Muscle layer of duodenum (tissue), 2 donors: Measurements from ENCODE around the gene ENO2.

ENCODE experiments used
- H3K27ac ChIP-seq: one replicate; pipeline ENCODE4 v1.7.0; 2013; ENCODE audit warnings: mild to moderate bottlenecking, low read length
- H3K27me3 ChIP-seq: one replicate; pipeline ENCODE4 v1.7.0; 2013; ENCODE audit warnings: low read depth, mild to moderate bottlenecking, control low read depth, low read length
- H3K36me3 ChIP-seq, 2 donors: one replicate each; pipeline ENCODE4 v1.7.0; 2013; ENCODE audit warnings: low read length in 2 of 2, control low read depth in 1 of 2, mild to moderate bottlenecking in 1 of 2; ENCODE audit not compliant: insufficient read depth in 2 of 2, control insufficient read depth in 1 of 2
- H3K4me1 ChIP-seq, 2 donors: one replicate each; pipeline ENCODE4 v1.7.0; 2013; ENCODE audit warnings: low read length in 2 of 2, mild to moderate bottlenecking in 2 of 2, control low read depth in 1 of 2, moderate library complexity in 1 of 2; ENCODE audit not compliant: insufficient read depth in 2 of 2, control insufficient read depth in 1 of 2
- H3K4me3 ChIP-seq, 2 donors: one replicate each; pipeline ENCODE4 v1.7.0; 2013; ENCODE audit warnings: low read length in 2 of 2, low read depth in 1 of 2, mild to moderate bottlenecking in 1 of 2
- H3K9me3 ChIP-seq, 2 donors: one replicate each; pipeline ENCODE4 v1.7.0; 2013; ENCODE audit warnings: low read length in 2 of 2, control low read depth in 1 of 2, mild to moderate bottlenecking in 1 of 2; ENCODE audit not compliant: control insufficient read depth in 1 of 2
- donor health status: healthy.

The ENO2 gene

DNA sequence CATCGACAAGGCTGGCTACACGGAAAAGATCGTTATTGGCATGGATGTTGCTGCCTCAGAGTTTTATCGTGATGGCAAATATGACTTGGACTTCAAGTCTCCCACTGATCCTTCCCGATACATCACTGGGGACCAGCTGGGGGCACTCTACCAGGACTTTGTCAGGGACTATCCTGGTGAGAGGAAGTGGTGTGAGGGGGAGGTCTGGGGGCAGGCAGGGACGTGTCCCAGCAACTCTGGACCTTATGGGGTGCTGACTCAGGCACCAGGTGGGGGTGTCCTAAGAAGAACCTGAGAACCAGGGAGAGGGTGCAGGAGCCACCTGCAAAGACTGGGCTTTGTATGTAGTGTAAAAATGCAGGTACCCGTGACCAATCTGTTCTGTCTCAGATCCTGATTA is 5.2 kb downstream of the ENO2 start:
- Histone ChIP-seq H3K9me3 (no peaks in the 10 kb centered on the region), H3K27ac (no peak overlapping the region), H3K36me3 (peaks cover 4 to 37% of the 10 kb centered on the region in 2 donors), H3K27me3 (no peaks in the 10 kb centered on the region), H3K4me1 (peaks cover 3 to 22% of the 10 kb centered on the region in 2 donors), H3K4me3 (no peak overlapping the region)

DNA sequence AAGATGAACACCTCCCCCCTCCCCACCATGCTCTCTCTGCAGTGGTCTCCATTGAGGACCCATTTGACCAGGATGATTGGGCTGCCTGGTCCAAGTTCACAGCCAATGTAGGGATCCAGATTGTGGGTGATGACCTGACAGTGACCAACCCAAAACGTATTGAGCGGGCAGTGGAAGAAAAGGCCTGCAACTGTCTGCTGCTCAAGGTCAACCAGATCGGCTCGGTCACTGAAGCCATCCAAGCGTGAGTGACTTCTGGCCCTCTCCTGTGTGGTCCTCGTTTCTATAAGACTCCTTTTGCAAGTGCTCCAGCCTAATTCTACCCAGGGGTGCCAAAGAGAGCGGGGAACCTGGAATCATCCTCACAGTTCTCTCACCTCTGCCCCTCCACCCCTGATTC is 7.2 kb downstream of the ENO2 start:
- Histone ChIP-seq H3K36me3 (peaks cover 4 to 32% of the 10 kb centered on the region in 2 donors), H3K27me3 (no peaks in the 10 kb centered on the region), H3K4me3 (no peak overlapping the region), H3K4me1 (peaks cover 21 to 29% of the 10 kb centered on the region in 2 donors), H3K27ac (no peak overlapping the region), H3K9me3 (no peaks in the 10 kb centered on the region)

DNA sequence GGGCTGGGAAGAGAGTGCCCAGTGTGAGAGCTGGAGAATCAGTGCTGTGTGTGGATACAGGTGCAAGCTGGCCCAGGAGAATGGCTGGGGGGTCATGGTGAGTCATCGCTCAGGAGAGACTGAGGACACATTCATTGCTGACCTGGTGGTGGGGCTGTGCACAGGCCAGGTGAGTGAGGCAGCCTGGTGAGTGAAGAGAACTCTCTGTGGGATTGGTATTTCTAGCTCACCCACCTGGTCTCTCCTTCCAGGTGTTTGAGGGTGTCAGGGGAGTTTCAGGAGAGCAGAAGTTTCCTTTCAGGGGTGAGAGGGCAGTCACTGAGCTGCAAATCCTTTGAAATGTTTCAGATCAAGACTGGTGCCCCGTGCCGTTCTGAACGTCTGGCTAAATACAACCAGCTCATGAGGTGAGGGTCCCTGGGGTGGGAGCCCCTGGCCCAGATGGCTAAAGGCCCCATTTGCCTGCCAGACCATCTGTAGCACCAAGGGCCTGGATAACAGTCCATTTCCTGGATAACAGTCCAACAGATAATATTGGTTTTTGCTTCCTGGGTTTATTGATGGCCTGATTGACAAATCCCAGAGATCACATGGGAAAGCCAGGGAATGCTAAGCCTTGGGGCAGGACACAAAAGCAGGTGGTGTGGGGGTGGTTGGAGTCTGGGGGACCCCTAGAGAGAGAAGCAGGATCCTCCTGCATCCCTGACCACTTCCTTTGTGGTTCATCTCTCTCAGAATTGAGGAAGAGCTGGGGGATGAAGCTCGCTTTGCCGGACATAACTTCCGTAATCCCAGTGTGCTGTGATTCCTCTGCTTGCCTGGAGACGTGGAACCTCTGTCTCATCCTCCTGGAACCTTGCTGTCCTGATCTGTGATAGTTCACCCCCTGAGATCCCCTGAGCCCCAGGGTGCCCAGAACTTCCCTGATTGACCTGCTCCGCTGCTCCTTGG is 7.9 kb downstream of the ENO2 start:
- Histone ChIP-seq H3K9me3 (no peaks in the 10 kb centered on the region), H3K36me3 (peaks cover 4 to 30% of the 10 kb centered on the region in 2 donors), H3K27ac (no peak overlapping the region), H3K4me1 (peaks cover 27 to 32% of the 10 kb centered on the region in 2 donors), H3K4me3 (no peak overlapping the region), H3K27me3 (no peaks in the 10 kb centered on the region)

DNA sequence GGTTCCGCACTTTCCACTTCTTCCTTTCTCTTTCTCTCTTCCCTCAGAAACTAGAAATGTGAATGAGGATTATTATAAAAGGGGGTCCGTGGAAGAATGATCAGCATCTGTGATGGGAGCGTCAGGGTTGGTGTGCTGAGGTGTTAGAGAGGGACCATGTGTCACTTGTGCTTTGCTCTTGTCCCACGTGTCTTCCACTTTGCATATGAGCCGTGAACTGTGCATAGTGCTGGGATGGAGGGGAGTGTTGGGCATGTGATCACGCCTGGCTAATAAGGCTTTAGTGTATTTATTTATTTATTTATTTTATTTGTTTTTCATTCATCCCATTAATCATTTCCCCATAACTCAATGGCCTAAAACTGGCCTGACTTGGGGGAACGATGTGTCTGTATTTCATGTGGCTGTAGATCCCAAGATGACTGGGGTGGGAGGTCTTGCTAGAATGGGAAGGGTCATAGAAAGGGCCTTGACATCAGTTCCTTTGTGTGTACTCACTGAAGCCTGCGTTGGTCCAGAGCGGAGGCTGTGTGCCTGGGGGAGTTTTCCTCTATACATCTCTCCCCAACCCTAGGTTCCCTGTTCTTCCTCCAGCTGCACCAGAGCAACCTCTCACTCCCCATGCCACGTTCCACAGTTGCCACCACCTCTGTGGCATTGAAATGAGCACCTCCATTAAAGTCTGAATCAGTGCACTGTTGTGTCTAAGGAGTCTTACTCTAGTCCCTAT is 8.8 kb downstream of the ENO2 start:
- H3K4me3 ChIP-seq, result no peak overlapping the region
- peaks cover 4 to 24% of the 10 kb centered on the region in 2 donors for H3K36me3 ChIP-seq
- H3K27ac ChIP-seq, result no peak overlapping the region
- H3K9me3 ChIP-seq, result no peaks in the 10 kb centered on the region
- no peaks in the 10 kb centered on the region for H3K27me3 ChIP-seq
- H3K4me1 ChIP-seq, result peaks cover 27 to 32% of the 10 kb centered on the region in 2 donors

DNA sequence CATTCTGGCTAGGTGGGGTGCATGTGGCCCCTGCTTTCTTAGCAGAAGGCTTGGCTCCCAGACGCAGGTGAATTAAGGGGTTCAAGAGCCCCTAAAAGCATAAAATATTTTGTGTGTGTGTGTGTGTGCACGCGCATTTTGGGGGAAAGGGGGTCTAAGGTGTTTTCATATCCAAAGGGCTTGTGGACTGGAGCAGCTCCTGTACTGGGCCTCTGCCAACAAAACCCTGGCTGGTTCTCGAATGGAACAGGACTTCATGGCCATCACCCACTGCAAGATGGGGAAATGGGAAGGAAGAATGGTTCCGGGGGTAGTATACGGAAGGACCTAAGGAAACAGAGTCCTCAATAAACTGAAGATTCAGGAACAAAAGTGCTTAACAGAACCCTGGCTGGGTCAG is 9.5 kb downstream of the ENO2 start:
- Histone ChIP-seq H3K4me1 (peaks cover 27 to 32% of the 10 kb centered on the region in 2 donors), H3K27me3 (no peaks in the 10 kb centered on the region), H3K36me3 (peaks cover 4 to 22% of the 10 kb centered on the region in 2 donors), H3K4me3 (no peak overlapping the region), H3K27ac (no peak overlapping the region), H3K9me3 (no peaks in the 10 kb centered on the region)

DNA sequence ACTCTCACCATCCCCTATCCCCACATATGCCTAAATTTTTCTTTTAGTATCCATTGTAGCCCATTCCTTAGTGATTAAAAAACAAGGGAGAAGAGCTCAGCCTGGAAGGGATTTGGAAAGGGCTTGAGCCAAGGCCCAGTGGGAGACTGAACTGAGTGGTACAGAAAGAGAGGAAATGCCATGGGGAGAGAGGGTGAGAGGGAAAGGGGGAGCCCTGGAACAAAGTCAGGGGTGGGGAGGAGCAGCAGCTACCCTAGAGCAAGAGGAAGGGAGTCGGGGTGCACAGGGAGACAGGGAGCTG is 10.8 kb downstream of the ENO2 start:
- peak overlapping the region in 1 of 2 donors; percentile 61 for H3K4me3 ChIP-seq
- no peaks in the 10 kb centered on the region for H3K27me3 ChIP-seq
- peak overlapping the region; percentile 95 for H3K27ac ChIP-seq
- H3K4me1 ChIP-seq, result peaks cover 31 to 45% of the 10 kb centered on the region in 2 donors
- H3K9me3 ChIP-seq, result no peaks in the 10 kb centered on the region
- H3K36me3 ChIP-seq, result peaks cover 0 to 14% of the 10 kb centered on the region in 2 donors

DNA sequence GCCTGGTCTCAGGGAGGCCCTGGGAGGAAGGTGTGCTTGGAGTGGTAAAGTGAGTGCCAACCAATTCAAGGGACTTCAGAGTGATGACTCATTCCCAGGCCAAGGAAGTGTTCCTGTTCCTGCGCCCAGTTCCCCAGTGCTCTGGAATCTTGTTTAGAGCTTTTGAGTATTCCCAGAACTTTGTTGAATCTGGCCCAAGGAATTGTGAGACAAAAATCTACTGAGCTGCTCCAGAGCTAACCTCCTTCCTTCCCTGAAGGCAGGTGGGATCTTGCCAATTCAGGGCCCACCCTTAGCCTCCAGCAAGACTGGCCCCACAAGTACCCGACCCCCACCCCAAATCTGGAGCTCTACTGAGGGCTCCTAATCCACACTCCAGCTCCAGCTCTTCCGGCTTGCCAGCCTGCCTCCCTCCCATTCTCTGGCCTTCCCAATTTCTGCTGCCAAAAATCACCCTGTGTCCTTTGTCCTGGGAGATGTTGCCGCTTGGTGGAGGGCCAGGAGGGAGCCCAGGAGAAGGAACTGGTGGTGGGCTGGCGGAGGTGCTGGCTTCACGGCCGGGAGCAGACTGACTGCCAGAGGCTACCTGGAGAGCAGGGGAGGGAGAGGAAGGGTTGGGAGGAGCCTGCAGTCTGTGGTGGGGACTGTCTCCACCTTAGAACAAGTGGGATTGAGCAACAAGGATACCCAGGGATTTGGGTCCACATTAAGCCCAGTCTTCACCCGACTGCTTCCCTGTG is 11.3 kb downstream of the ENO2 start:
- Histone ChIP-seq H3K4me3 (peak overlapping the region; percentile 61 to 63), H3K4me1 (peaks cover 31 to 48% of the 10 kb centered on the region in 2 donors), H3K27ac (peak overlapping the region; percentile 95), H3K36me3 (peaks cover 0 to 14% of the 10 kb centered on the region in 2 donors), H3K9me3 (no peaks in the 10 kb centered on the region), H3K27me3 (no peaks in the 10 kb centered on the region)

DNA sequence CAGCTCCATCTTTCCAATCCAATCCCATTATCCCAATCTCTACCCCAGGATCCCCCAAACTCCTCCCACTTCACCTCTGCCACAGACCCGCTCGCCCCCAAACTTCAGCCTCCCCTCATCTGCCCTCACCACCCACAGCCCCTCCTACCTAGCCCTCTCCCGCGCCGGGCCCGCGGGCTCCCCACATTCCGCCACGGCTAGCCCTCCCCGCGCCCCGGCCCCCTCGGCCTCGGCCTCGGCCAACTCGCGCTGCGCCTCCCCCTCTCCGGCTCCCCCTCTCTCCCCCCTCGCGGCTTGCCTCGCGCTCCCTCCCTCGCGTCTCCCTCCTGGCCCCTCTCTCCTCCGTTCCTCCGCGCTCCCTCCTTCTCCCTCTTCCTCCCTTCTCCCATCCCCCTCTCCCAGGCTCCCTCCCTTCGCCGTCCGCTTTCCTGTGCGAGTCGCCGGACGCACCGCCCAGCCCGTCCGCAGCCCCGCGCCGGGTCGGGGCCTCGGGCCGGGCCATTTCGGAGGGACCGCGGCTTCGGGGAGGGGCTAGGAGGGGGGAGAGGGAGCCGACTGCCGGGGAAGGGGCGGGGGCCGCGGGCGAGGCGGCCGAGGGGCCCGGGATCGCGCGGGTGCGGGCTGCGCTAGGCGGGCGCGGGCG is 13.1 kb downstream of the ENO2 start, which contains the start of gene ATN1:
Gene ATN1, plus strand, starts transcription at position 581 of the 643 bp plus-strand sequence. CDS start 6,043 bp downstream, outside the sequence.
- H3K27ac ChIP-seq, result peak within 1 kb of the TSS; percentile 95
- H3K4me1 ChIP-seq, result peaks cover 31 to 57% of the 10 kb centered on the region in 2 donors
- no peaks in the 10 kb centered on the region for H3K9me3 ChIP-seq
- peaks cover 0 to under 1% of the 10 kb centered on the region in 2 donors for H3K36me3 ChIP-seq
- peak within 1 kb of the TSS; percentile 90 to 91 for H3K4me3 ChIP-seq
- H3K27me3 ChIP-seq, result no peaks in the 10 kb centered on the region

DNA sequence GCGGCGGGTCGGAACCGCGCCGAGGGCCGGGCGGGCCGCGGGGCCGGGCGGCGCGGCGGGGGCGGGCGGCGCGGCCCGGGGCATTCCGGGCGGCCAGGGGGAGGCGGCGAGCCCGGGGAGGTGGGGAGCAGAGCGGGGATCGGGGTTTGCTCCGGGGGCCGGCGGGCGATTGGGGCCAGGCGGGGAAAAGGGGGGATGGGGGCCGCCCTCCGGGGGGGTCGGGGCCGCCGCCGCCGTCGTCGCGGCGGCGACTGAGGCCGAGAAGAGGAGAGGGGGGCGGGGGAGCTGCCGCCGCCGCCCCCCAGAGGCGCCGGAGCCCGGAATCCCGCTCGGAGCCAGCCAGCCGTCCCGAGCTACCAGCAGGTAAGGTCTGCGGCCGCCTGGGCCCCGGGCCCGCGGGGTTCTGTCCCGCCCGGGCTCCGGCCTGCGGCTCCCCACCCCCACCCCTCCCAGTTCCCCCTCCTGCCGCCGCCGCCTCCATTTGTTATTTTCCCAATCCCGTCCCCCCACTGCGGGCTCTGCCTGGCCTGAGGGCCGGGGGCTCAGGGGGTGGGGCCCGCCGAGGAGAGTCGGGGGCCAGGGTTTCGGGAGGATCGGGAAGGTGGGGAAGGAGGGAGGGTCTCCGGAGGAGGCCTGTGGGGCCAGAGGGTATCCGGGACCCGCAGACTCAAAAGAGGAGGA is 13.8 kb downstream of the ENO2 start:
- no peaks in the 10 kb centered on the region for H3K9me3 ChIP-seq
- H3K27me3 ChIP-seq, result no peaks in the 10 kb centered on the region
- no peaks in the 10 kb centered on the region for H3K36me3 ChIP-seq
- H3K4me1 ChIP-seq, result peaks cover 31 to 61% of the 10 kb centered on the region in 2 donors
- peak overlapping the region; percentile 90 to 91 for H3K4me3 ChIP-seq
- H3K27ac ChIP-seq, result peak overlapping the region; percentile 88

DNA sequence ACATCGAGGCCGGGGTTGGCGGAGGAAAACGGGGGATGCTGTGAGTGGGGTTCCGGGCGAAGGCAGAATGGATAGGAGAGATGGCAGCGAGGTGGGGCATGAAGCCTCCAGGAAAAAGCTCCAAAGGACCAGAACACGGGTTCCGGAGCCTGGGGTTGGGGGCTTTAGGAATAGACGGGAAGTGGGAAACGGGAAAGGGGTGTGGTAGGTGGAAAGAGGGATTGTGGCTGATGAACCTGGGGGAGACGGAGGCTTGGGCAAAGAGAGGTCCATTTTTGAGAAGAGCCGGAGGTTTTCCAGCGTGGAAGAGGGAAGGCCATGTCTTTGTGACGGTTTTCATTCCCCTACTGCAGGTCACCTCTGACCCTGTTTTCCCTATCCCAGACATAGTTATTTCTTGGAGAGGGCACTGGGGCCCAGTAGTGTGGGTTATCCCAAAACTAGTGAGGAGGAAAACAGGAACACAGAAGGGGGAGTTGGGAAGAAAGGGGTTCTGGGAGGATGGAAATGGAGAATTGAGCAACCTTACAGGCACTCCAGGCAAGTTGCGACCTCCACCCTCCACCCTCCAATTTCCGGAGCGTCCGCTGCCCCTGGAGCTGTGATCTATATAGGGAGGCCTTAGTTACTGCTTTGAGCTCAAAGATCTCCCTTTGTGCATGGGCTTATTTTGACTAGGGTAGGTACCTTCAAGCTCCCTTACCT is 14.5 kb downstream of the ENO2 start:
- Histone ChIP-seq H3K36me3 (peaks cover 0 to 2% of the 10 kb centered on the region in 2 donors), H3K27ac (peak overlapping the region; percentile 88), H3K9me3 (no peaks in the 10 kb centered on the region), H3K27me3 (no peaks in the 10 kb centered on the region), H3K4me3 (peak overlapping the region; percentile 90 to 91), H3K4me1 (peaks cover 37 to 62% of the 10 kb centered on the region in 2 donors)
